Neural cell (in vitro differentiated cells): ENCODE data around the gene SAPCD1. TPM values are rescaled to one million over a fixed set of nuclear protein-coding genes. Genes with fewer than 3 reads are reported as not detected.
"Not testable (repeated sequence)": the region's sequence is repeated elsewhere in the genome, so short reads cannot be mapped to it uniquely, and the experiment has no call there.

Source experiments
- H2AFZ ChIP-seq: fragments of 200-600, 300-800 bp; sonication (generic), shearing (Covaris generic); 2 replicates; pipeline ENCODE4 v1.6.0; 2014; ENCODE audit warnings: low read depth, mild to moderate bottlenecking, antibody characterized with exemption, low read length, moderate library complexity
- H3F3A ChIP-seq: fragments of 200-600 bp; shearing (Covaris generic); 2 replicates; pipeline ENCODE4 v1.6.1; 2016; ENCODE audit warnings: mild to moderate bottlenecking, moderate library complexity, mixed read lengths, antibody characterized with exemption, low read length; ENCODE audit not compliant: insufficient read depth, poor library complexity, severe bottlenecking
- H3K27ac ChIP-seq: fragments of 200-600, 300-800 bp; sonication (generic), shearing (Covaris generic); 2 replicates; pipeline ENCODE4 v1.5.1; 2014; ENCODE audit warnings: mild to moderate bottlenecking, low read length, moderate library complexity
- H3K27me3 ChIP-seq: fragments of 300-800, 200-600 bp; sonication (generic), shearing (Covaris generic); 2 replicates; pipeline ENCODE4 v1.6.0; 2014; ENCODE audit warnings: mild to moderate bottlenecking, low read depth, low read length, moderate library complexity; ENCODE audit not compliant: insufficient read depth
- H3K36me3 ChIP-seq: fragments of 300-800, 200-600 bp; sonication (generic), shearing (Covaris generic); 2 replicates; pipeline ENCODE4 v1.5.1; 2014; ENCODE audit warnings: mild to moderate bottlenecking, antibody characterized with exemption, low read length, moderate library complexity; ENCODE audit not compliant: insufficient read depth
- H3K4me2 ChIP-seq: fragments of 300-800, 200-600 bp; sonication (generic), shearing (Covaris generic); 2 replicates; pipeline ENCODE4 v1.6.0; 2014; ENCODE audit warnings: mild to moderate bottlenecking, low read length
- H3K4me3 ChIP-seq: fragments of 300-800, 200-600 bp; sonication (generic), shearing (Covaris generic); 2 replicates; pipeline ENCODE4 v1.5.1; 2014; ENCODE audit warnings: mild to moderate bottlenecking, low read length, moderate library complexity
- H3K79me2 ChIP-seq: fragments of 200-600 bp; shearing (Covaris generic); replicated peaks from 2 replicates; pipeline ENCODE4 v1.6.0; 2014; ENCODE audit warnings: mild to moderate bottlenecking, low read length, moderate library complexity; ENCODE audit not compliant: insufficient read depth
- H3K9ac ChIP-seq: fragments of 300-800, 200-600 bp; sonication (generic), shearing (Covaris generic); 2 replicates; pipeline ENCODE4 v1.6.1; 2016; ENCODE audit warnings: mild to moderate bottlenecking, low read length, mixed read lengths
- H3K9me2 ChIP-seq: fragments of 200-600 bp; shearing (Covaris generic); 2 replicates; pipeline ENCODE4 v1.6.1; 2016; ENCODE audit warnings: mild to moderate bottlenecking, low read length, mixed read lengths; ENCODE audit not compliant: insufficient read depth
- H3K9me3 ChIP-seq: fragments of 200-600, 300-800 bp; sonication (generic), shearing (Covaris generic); 2 replicates; pipeline ENCODE4 v1.6.1; 2016; ENCODE audit warnings: mild to moderate bottlenecking, mixed run types, low read length, moderate library complexity, mixed read lengths
- H4K20me1 ChIP-seq: fragments of 200-600 bp; shearing (Covaris generic); 2 replicates; pipeline ENCODE4 v1.6.1; 2016; ENCODE audit warnings: mild to moderate bottlenecking, mixed run types; ENCODE audit not compliant: insufficient read depth
- EP300 ChIP-seq: fragments of 450-650 bp; conservative IDR thresholded peaks from 2 replicates; pipeline ENCODE4 v1.6.1; 2014; ENCODE audit warnings: antibody characterized with exemption, mild to moderate bottlenecking, moderate library complexity; ENCODE audit not compliant: poor library complexity, severe bottlenecking
- EZH2 ChIP-seq: fragments of 200-600, 300-800 bp; shearing (Covaris generic), sonication (generic); IDR thresholded peaks from 2 replicates; pipeline ENCODE4 v1.6.1; 2014; ENCODE audit warnings: antibody characterized with exemption, low read length, borderline replicate concordance, mild to moderate bottlenecking; ENCODE audit not compliant: insufficient read depth, poor library complexity, severe bottlenecking
- MXI1 ChIP-seq: fragments of 450-650 bp; conservative IDR thresholded peaks from 2 replicates; pipeline ENCODE4 v1.6.1; 2014; ENCODE audit warnings: antibody characterized with exemption, mild to moderate bottlenecking; ENCODE audit not compliant: poor library complexity, severe bottlenecking
- POLR2AphosphoS5 ChIP-seq: IDR thresholded peaks from 2 replicates; pipeline ENCODE4 v1.6.1; 2012
- RAD21 ChIP-seq: fragments of 450-650 bp; conservative IDR thresholded peaks from 2 replicates; pipeline ENCODE4 v1.6.1; 2014; ENCODE audit warnings: antibody characterized with exemption, mild to moderate bottlenecking, moderate library complexity
- SMC3 ChIP-seq: fragments of 450-650 bp; conservative IDR thresholded peaks from 2 replicates; pipeline ENCODE4 v1.6.1; 2014; ENCODE audit warnings: antibody characterized with exemption, mild to moderate bottlenecking, moderate library complexity; ENCODE audit not compliant: poor library complexity
- TAF1 ChIP-seq: IDR thresholded peaks from 2 replicates; pipeline ENCODE4 v1.6.1; 2012; ENCODE audit warnings: low read depth
- polyA plus RNA-seq: library from polyadenylated mRNA; depleted of rRNA; stranded (reverse); fragments of >200 nt; gene quantifications from 2 replicates; pipeline ENCODE4 v1.2.3, GENCODE V29; 2014
- TF ChIP-seq, protein P1 (sequence below): fragments of 450-650 bp; IDR thresholded peaks from 2 replicates; pipeline ENCODE4 v1.5.1; 2014; ENCODE audit warnings: antibody characterized with exemption, mild to moderate bottlenecking, moderate library complexity; ENCODE audit not compliant: poor library complexity, severe bottlenecking
- TF ChIP-seq, protein P2 (sequence below): IDR thresholded peaks from 2 replicates; pipeline ENCODE4 v1.6.1; 2012; ENCODE audit warnings: borderline replicate concordance

The SAPCD1 gene
- polyA plus RNA-seq, 1 donor from 2014 or later = not detected

DNA sequence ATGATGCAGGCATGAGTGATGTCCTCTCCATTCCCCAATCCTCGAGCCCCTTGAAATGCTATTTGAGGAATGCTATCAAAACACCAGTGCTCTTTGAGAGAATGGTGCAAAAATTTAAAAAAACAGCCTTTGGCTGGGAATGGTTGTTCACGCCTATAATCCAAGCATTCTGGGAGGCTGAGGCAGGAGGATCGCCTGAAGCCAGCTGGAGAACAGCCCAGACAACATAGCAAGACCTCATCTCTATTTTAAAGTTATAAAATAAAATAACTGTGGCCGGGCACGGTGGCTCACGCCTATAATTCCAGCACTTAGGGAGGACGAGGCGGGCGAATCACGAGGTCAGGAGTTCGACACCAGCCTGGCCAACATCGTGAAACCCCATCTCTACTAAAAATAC is 37.3 kb downstream of the SAPCD1 start:
- H3K36me3 ChIP-seq = no peaks in the 10 kb centered on the region
- H3F3A ChIP-seq = no peaks in the 10 kb centered on the region
- peaks cover 5% of the 10 kb centered on the region for H3K79me2 ChIP-seq
- no peaks in the 10 kb centered on the region for H3K9me2 ChIP-seq
- TF ChIP-seq, protein P1, sequence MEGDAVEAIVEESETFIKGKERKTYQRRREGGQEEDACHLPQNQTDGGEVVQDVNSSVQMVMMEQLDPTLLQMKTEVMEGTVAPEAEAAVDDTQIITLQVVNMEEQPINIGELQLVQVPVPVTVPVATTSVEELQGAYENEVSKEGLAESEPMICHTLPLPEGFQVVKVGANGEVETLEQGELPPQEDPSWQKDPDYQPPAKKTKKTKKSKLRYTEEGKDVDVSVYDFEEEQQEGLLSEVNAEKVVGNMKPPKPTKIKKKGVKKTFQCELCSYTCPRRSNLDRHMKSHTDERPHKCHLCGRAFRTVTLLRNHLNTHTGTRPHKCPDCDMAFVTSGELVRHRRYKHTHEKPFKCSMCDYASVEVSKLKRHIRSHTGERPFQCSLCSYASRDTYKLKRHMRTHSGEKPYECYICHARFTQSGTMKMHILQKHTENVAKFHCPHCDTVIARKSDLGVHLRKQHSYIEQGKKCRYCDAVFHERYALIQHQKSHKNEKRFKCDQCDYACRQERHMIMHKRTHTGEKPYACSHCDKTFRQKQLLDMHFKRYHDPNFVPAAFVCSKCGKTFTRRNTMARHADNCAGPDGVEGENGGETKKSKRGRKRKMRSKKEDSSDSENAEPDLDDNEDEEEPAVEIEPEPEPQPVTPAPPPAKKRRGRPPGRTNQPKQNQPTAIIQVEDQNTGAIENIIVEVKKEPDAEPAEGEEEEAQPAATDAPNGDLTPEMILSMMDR = no peak
- TF ChIP-seq SMC3 = no peak
- TF ChIP-seq TAF1 = no peak
- TF ChIP-seq POLR2AphosphoS5 = no peak
- no peak for TF ChIP-seq RAD21
- TF ChIP-seq, protein P2, sequence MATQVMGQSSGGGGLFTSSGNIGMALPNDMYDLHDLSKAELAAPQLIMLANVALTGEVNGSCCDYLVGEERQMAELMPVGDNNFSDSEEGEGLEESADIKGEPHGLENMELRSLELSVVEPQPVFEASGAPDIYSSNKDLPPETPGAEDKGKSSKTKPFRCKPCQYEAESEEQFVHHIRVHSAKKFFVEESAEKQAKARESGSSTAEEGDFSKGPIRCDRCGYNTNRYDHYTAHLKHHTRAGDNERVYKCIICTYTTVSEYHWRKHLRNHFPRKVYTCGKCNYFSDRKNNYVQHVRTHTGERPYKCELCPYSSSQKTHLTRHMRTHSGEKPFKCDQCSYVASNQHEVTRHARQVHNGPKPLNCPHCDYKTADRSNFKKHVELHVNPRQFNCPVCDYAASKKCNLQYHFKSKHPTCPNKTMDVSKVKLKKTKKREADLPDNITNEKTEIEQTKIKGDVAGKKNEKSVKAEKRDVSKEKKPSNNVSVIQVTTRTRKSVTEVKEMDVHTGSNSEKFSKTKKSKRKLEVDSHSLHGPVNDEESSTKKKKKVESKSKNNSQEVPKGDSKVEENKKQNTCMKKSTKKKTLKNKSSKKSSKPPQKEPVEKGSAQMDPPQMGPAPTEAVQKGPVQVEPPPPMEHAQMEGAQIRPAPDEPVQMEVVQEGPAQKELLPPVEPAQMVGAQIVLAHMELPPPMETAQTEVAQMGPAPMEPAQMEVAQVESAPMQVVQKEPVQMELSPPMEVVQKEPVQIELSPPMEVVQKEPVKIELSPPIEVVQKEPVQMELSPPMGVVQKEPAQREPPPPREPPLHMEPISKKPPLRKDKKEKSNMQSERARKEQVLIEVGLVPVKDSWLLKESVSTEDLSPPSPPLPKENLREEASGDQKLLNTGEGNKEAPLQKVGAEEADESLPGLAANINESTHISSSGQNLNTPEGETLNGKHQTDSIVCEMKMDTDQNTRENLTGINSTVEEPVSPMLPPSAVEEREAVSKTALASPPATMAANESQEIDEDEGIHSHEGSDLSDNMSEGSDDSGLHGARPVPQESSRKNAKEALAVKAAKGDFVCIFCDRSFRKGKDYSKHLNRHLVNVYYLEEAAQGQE = no peak
- no peak for TF ChIP-seq EP300
- TF ChIP-seq EZH2 = no peak
- no peak for TF ChIP-seq MXI1
- no peak overlapping the region for H3K9ac ChIP-seq
- H3K27me3 ChIP-seq = no peaks in the 10 kb centered on the region
- H4K20me1 ChIP-seq = no peaks in the 10 kb centered on the region
- H3K27ac ChIP-seq = no peak overlapping the region
- H3K4me3 ChIP-seq = no peak overlapping the region
- H3K4me2 ChIP-seq = no peak overlapping the region
- no peak overlapping the region for H2AFZ ChIP-seq
- H3K9me3 ChIP-seq = no peaks in the 10 kb centered on the region

DNA sequence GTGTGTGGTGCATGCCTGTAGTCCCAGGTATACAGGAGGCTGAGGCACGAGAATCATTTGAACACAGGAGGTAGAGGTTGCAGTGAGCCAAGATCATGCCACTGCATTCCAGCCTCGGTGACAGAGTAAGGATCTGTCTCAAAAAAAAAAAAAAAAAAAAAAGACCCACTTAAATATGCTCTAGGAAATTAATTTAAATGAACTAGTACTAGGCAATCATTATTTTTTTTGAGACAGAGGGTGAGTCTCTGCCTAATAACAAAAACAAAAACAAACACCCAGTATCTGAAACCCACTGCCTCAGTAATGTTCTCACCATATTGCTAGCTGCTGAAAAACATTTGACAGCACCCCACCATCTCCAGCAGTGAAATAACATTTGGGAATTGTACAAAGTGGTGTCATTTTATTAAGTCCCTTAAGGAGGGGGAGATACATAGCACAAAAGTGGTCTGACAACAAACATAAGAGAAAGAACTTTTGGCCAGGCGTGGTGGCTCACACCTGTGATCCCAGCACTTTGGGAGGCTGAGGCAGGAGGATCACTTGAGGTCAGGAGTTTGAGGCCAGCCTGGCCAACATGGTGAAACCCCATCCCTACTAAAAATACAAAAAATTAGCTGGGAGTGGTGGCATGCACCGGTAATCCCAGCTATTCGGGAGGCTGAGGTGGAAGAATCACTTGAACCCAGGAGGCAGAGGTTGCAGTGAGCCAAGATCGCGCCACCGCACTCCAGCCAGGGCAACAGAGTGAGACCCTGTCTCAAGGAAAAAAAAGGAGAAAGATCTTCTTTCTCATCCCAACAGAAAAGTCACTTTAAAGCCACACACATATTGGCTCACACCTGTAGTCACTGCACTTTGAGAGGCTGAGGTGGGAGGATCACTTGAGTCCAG is 38.8 kb downstream of the SAPCD1 start:
- H3K27ac ChIP-seq, H3K4me2 ChIP-seq, H3K9me2 ChIP-seq, H2AFZ ChIP-seq, H3K79me2 ChIP-seq, H3K9ac ChIP-seq, H3K27me3 ChIP-seq, H3K36me3 ChIP-seq, H3K4me3 ChIP-seq, H4K20me1 ChIP-seq, H3K9me3 ChIP-seq, H3F3A ChIP-seq: not testable (repeated sequence)
